Activated CD4-positive, alpha-beta memory T cell treated with anti-CD3 and anti-CD28 coated beads, Interleukin-2, amount 10 ng/mL, durations not matched to agents 7 days and 5 days (primary cell): ENCODE measurements around the gene ERBB4. TPM values are rescaled to one million over a fixed set of nuclear protein-coding genes. Genes with fewer than 3 reads are reported as not detected.
"Not testable (repeated sequence)": the region's sequence is repeated elsewhere in the genome, so short reads cannot be mapped to it uniquely, and the experiment has no call there.

Experiments
- CTCF ChIA-PET: fragments of 350-600 bp; sonication (Branson Sonifier 250); formaldehyde crosslinking; loops from one replicate; lab custom pipeline; 2021; ENCODE audit warnings: antibody characterized with exemption, inconsistent platforms; lab: Charles Lee
- POLR2A ChIA-PET: fragments of 350-600 bp; sonication (Branson Sonifier 250); formaldehyde crosslinking; loops from one replicate; lab custom pipeline; 2021; ENCODE audit warnings: antibody characterized with exemption; lab: Charles Lee
- DNase-seq: peaks from one replicate; pipeline ENCODE4 v3.0.0-alpha.2; 2020
- H3K27ac Mint-ChIP-seq: one replicate; pipeline ENCODE4 v1.8.0; 2021; ENCODE audit warnings: mild to moderate bottlenecking, mixed read lengths
- H3K27me3 Mint-ChIP-seq: one replicate; pipeline ENCODE4 v1.8.0; 2021; ENCODE audit warnings: mixed read lengths
- H3K36me3 Mint-ChIP-seq: one replicate; pipeline ENCODE4 v1.8.0; 2021; ENCODE audit warnings: low read depth, mixed read lengths
- H3K4me1 Mint-ChIP-seq: one replicate; pipeline ENCODE4 v1.8.0; 2021; ENCODE audit warnings: mixed read lengths
- H3K4me3 Mint-ChIP-seq: one replicate; pipeline ENCODE4 v1.8.0; 2021; ENCODE audit warnings: mild to moderate bottlenecking, mixed read lengths
- H3K9me3 Mint-ChIP-seq: one replicate; pipeline ENCODE4 v1.8.0; 2021; ENCODE audit warnings: mixed read lengths
- total RNA-seq, 2 experiments: library from RNA; stranded (reverse); gene quantifications; one replicate each; pipeline ENCODE4 v1.2.3, GENCODE V29; 2021

ERBB4 gene
- total RNA-seq, 2 experiments from 2014 or later = not detected

DNA sequence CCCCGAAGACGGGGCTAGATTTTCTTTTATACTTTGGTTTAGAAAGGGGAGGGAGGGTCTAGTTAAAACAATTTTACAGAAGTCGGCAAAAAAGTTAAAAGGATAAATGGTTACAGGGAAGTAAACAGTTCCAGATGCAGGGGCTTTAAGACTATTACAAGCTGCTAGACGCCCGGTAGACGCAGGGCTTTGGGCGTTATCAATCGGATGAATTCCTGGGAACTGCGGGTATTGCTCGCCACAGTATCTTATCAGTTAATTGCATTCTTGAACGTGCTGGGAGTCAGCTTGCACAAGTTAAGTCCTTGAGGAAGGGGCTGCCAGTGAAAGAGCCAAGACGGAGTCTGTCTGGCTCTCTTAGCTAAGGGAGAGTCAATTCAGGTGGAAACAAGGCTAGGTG is 946.6 kb downstream of the ERBB4 start:
- H3K4me3 Mint-ChIP-seq, H3K27me3 Mint-ChIP-seq, CTCF ChIA-PET, POLR2A ChIA-PET, H3K4me1 Mint-ChIP-seq, DNase-seq, H3K36me3 Mint-ChIP-seq, H3K9me3 Mint-ChIP-seq, H3K27ac Mint-ChIP-seq: not testable (repeated sequence)

DNA sequence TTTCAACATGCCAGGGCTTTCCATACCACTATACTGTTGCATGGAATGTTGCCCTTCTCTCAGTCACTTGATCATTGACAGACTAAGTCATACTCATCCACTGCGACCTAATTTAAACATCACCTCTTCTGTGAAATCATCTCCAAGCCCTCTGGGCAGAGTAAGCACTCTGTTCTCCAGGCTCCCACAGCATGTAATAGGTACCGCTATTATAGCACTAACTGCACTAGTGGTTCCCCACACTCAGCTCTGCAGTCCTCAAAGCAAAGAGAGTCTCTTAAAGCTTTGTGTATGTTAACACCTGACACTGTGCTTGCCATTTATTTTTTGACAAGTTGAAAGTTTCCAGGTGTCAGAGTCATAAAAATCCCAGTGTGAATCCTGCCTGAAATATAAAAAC is 947.2 kb downstream of the ERBB4 start:
- POLR2A ChIA-PET = no interaction called here
- no peak overlapping the region for H3K4me3 Mint-ChIP-seq
- H3K9me3 Mint-ChIP-seq = peaks cover 2% of the 10 kb centered on the region
- no peaks in the 10 kb centered on the region for H3K36me3 Mint-ChIP-seq
- no peaks in the 10 kb centered on the region for H3K27me3 Mint-ChIP-seq
- H3K27ac Mint-ChIP-seq = no peak overlapping the region
- no peaks in the 10 kb centered on the region for H3K4me1 Mint-ChIP-seq
- no peak for DNase-seq
- CTCF ChIA-PET = no interaction called here

- H3K9me3 Mint-ChIP-seq = peaks cover 7% of the 10 kb centered on the region
- no peak for DNase-seq
- POLR2A ChIA-PET = no interaction called here
- no peaks in the 10 kb centered on the region for H3K4me1 Mint-ChIP-seq
- H3K27me3 Mint-ChIP-seq = no peaks in the 10 kb centered on the region
- no peaks in the 10 kb centered on the region for H3K36me3 Mint-ChIP-seq
- no peak overlapping the region for H3K4me3 Mint-ChIP-seq
- no peak overlapping the region for H3K27ac Mint-ChIP-seq
- CTCF ChIA-PET = no interaction called here
Observed at GRCh38 chr2:211568439-211568838, 970.2 kb downstream of the ERBB4 start.

GRCh38 chr2:211564441-211564840 is 974.2 kb downstream of the ERBB4 start:
- Mint-ChIP-seq H3K27ac (no peak overlapping the region), H3K36me3 (no peaks in the 10 kb centered on the region), H3K27me3 (no peaks in the 10 kb centered on the region), H3K9me3 (no peaks in the 10 kb centered on the region), H3K4me1 (no peaks in the 10 kb centered on the region), H3K4me3 (no peak overlapping the region)
- ChIA-PET POLR2A (no interaction called here), CTCF (no interaction called here)
- DNase-seq = no peak

DNA sequence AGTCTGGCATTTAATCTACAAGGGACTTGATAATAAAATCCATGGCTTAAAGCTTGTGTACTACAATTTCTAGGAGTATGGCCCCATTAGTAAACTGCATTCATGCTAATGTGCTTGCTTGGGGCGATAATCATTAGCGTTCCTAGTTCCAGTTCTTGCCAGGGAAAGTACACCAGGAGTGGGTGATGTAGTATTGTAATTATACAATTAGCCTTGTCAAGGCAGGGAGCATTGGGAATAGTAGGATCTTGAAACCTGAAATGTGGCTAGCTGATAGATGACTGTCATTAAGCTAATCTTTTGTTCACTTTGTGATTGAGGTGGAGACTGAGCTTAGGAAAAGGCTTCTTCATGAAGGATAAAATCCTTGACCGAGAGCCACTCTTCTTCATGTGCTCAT is 993.0 kb downstream of the ERBB4 start:
- no peaks in the 10 kb centered on the region for H3K4me1 Mint-ChIP-seq
- H3K27ac Mint-ChIP-seq = no peak overlapping the region
- no peak overlapping the region for H3K4me3 Mint-ChIP-seq
- no peaks in the 10 kb centered on the region for H3K27me3 Mint-ChIP-seq
- no peaks in the 10 kb centered on the region for H3K9me3 Mint-ChIP-seq
- CTCF ChIA-PET = no interaction called here
- no peaks in the 10 kb centered on the region for H3K36me3 Mint-ChIP-seq
- POLR2A ChIA-PET = no interaction called here
- no peak for DNase-seq

- CTCF ChIA-PET = no interaction called here
Observed at GRCh38 chr2:211534632-211535031, 1004.0 kb downstream of the ERBB4 start.

GRCh38 chr2:211524248-211524647 is 1014.4 kb downstream of the ERBB4 start:
- H3K27ac Mint-ChIP-seq, H3K27me3 Mint-ChIP-seq, CTCF ChIA-PET, DNase-seq, H3K4me1 Mint-ChIP-seq, POLR2A ChIA-PET, H3K4me3 Mint-ChIP-seq, H3K36me3 Mint-ChIP-seq, H3K9me3 Mint-ChIP-seq: not testable (repeated sequence)

More at GRCh38 chr2:211534632-211535031, 1004.0 kb downstream of the ERBB4 start:
- no peaks in the 10 kb centered on the region for H3K4me1 Mint-ChIP-seq
- no peaks in the 10 kb centered on the region for H3K27me3 Mint-ChIP-seq
- H3K4me3 Mint-ChIP-seq = no peak overlapping the region
- no peaks in the 10 kb centered on the region for H3K9me3 Mint-ChIP-seq
- H3K27ac Mint-ChIP-seq = no peak overlapping the region
- H3K36me3 Mint-ChIP-seq = no peaks in the 10 kb centered on the region
- no peak for DNase-seq
- POLR2A ChIA-PET = no interaction called here

GRCh38 chr2:211516537-211516936 is 1022.1 kb downstream of the ERBB4 start:
- H3K36me3 Mint-ChIP-seq = no peaks in the 10 kb centered on the region
- no peak overlapping the region for H3K4me3 Mint-ChIP-seq
- no peak for DNase-seq
- no peaks in the 10 kb centered on the region for H3K27me3 Mint-ChIP-seq
- ChIA-PET CTCF (no interaction called here), POLR2A (no interaction called here)
- H3K27ac Mint-ChIP-seq = no peak overlapping the region
- H3K9me3 Mint-ChIP-seq = no peaks in the 10 kb centered on the region
- no peaks in the 10 kb centered on the region for H3K4me1 Mint-ChIP-seq

DNA sequence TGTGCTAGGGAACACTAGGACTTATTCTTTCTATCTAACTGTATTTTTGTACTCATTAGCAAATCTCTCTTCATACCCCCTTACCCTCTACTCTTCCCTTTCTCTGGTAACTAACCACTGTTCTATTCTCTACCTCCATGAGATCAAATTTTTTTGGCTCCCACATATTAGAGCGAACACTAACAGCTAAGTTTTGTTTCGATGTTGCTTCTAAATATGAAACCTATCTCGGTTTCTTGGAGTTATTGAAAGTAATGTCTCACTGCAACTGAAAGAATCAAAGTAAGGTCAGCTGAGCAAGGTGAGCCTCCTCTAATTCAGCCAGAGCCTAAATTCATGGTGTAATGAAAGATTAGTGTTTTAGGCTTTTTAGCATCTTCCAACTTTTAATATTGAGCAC is 1024.6 kb downstream of the ERBB4 start:
- Mint-ChIP-seq H3K9me3 (no peaks in the 10 kb centered on the region), H3K27me3 (no peaks in the 10 kb centered on the region), H3K36me3 (no peaks in the 10 kb centered on the region), H3K4me3 (no peak overlapping the region), H3K4me1 (no peaks in the 10 kb centered on the region), H3K27ac (no peak overlapping the region)
- DNase-seq = no peak
- ChIA-PET POLR2A (no interaction called here), CTCF (interaction anchor here (0.8 kb wide), 1 partner anchor 21 kb away, joined by 4 read pairs; no protein-coding TSS in a partner anchor)

- ChIA-PET POLR2A (no interaction called here), CTCF (interaction anchor here (0.8 kb wide), 1 partner anchor 20 kb away, joined by 4 read pairs; no protein-coding TSS in a partner anchor)
- no peaks in the 10 kb centered on the region for H3K27me3 Mint-ChIP-seq
- H3K4me1 Mint-ChIP-seq = no peaks in the 10 kb centered on the region
- no peaks in the 10 kb centered on the region for H3K9me3 Mint-ChIP-seq
- no peak overlapping the region for H3K27ac Mint-ChIP-seq
- no peak overlapping the region for H3K4me3 Mint-ChIP-seq
- no peak for DNase-seq
- H3K36me3 Mint-ChIP-seq = no peaks in the 10 kb centered on the region
Observed at GRCh38 chr2:211513446-211513845, 1025.2 kb downstream of the ERBB4 start.

DNA sequence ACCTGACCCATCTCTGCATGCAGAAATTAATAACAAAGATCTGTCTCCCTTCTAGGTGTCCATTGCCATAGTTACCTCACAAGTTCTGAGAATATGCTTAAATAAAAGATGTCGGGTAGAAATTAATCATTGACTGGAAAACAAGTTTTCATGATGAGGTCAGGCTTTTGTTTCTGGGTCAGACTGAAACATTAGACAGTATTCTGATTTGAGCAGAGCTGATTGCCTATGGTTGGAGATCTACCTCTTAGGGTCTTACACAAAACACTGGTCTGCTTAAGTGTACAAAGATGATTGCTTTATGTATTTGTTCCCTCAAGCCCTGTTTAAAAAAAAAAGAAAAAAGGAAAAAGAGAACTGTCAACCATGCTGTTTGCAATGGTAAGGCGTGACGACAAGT is 1025.8 kb downstream of the ERBB4 start:
- Mint-ChIP-seq H3K27me3 (no peaks in the 10 kb centered on the region), H3K36me3 (no peaks in the 10 kb centered on the region), H3K27ac (no peak overlapping the region), H3K9me3 (no peaks in the 10 kb centered on the region), H3K4me1 (no peaks in the 10 kb centered on the region), H3K4me3 (no peak overlapping the region)
- CTCF ChIA-PET = no interaction called here
- DNase-seq = no peak
- POLR2A ChIA-PET = no interaction called here

- no peaks in the 10 kb centered on the region for H3K36me3 Mint-ChIP-seq
- H3K27ac Mint-ChIP-seq = no peak overlapping the region
- no peak overlapping the region for H3K4me3 Mint-ChIP-seq
- H3K4me1 Mint-ChIP-seq = no peaks in the 10 kb centered on the region
- DNase-seq = no peak
- H3K9me3 Mint-ChIP-seq = no peaks in the 10 kb centered on the region
- POLR2A ChIA-PET = no interaction called here
- no peaks in the 10 kb centered on the region for H3K27me3 Mint-ChIP-seq
- CTCF ChIA-PET = no interaction called here
Observed at GRCh38 chr2:211503856-211504255, 1034.7 kb downstream of the ERBB4 start.

GRCh38 chr2:211503198-211503597 is 1035.4 kb downstream of the ERBB4 start:
- ChIA-PET POLR2A (no interaction called here), CTCF (no interaction called here)
- no peaks in the 10 kb centered on the region for H3K9me3 Mint-ChIP-seq
- DNase-seq = no peak
- H3K4me3 Mint-ChIP-seq = no peak overlapping the region
- no peaks in the 10 kb centered on the region for H3K36me3 Mint-ChIP-seq
- H3K27me3 Mint-ChIP-seq = no peaks in the 10 kb centered on the region
- H3K27ac Mint-ChIP-seq = no peak overlapping the region
- H3K4me1 Mint-ChIP-seq = no peaks in the 10 kb centered on the region

DNA sequence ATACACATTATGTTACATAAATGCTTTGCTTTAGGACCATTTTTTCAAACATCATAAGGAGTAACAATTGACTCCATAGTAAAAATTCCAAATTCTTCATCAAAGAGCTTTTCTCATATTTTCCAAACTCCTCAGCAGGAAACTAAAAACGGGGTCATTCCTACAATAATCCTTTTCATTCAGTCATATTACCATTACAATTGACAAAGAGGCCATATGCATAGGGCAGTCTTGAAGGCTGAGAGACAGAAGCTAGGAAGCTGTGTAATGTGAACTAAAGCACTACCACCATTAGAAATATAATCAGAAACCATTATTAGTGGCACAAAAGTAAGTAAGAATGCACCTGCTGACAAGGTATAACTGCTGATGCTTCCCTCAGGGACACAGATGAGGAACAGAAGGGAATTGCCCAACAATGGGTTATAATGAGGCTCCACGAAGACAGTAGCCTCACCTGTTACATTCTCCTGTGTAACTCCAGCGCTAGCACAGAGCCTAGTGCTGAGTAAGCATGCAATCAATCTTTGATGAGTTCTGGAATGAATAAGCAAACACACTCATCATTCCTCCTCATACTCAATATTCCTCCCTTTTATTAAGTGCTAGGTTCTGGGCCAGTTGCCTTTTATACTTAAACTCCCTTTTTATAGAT is 1039.9 kb downstream of the ERBB4 start:
- CTCF ChIA-PET = no interaction called here
- no peaks in the 10 kb centered on the region for H3K4me1 Mint-ChIP-seq
- no peak for DNase-seq
- no peak overlapping the region for H3K4me3 Mint-ChIP-seq
- POLR2A ChIA-PET = no interaction called here
- H3K36me3 Mint-ChIP-seq = no peaks in the 10 kb centered on the region
- H3K9me3 Mint-ChIP-seq = no peaks in the 10 kb centered on the region
- no peak overlapping the region for H3K27ac Mint-ChIP-seq
- no peaks in the 10 kb centered on the region for H3K27me3 Mint-ChIP-seq
